ENCODE measurements around the gene PIK3CA.

Gene PIK3CA

GRCh38 chr3:179158336-179159039, 10.3 kb downstream of the PIK3CA start:
- no peak for DNase-seq (ENCODE audit: low spot score)

- no peak for DNase-seq (ENCODE audit: low spot score)
Observed at GRCh38 chr3:179163503-179163902, 15.3 kb downstream of the PIK3CA start.

- no peak for DNase-seq (ENCODE audit: low spot score)
Observed at GRCh38 chr3:179164857-179165256, 16.7 kb downstream of the PIK3CA start.

- DNase-seq (ENCODE audit: low spot score) = no peak
Observed at GRCh38 chr3:179166561-179167201, 18.5 kb downstream of the PIK3CA start.

- DNase-seq (ENCODE audit: low spot score) = no peak
Observed at GRCh38 chr3:179168918-179169317, 20.8 kb downstream of the PIK3CA start.

- DNase-seq (ENCODE audit: low spot score) = no peak
Observed at GRCh38 chr3:179172546-179172945, 24.4 kb downstream of the PIK3CA start.

- no peak for DNase-seq (ENCODE audit: low spot score)
Observed at GRCh38 chr3:179174316-179174715, 26.2 kb downstream of the PIK3CA start.

- DNase-seq (ENCODE audit: low spot score) = no peak
Observed at GRCh38 chr3:179174898-179175297, 26.7 kb downstream of the PIK3CA start.

- DNase-seq (ENCODE audit: low spot score) = peak; percentile 29
Observed at GRCh38 chr3:179175358-179175757, 27.2 kb downstream of the PIK3CA start.

- no peak for DNase-seq (ENCODE audit: low spot score)
Observed at GRCh38 chr3:179177611-179178010, 29.5 kb downstream of the PIK3CA start.

GRCh38 chr3:179179256-179179655, 31.1 kb downstream of the PIK3CA start:
- no peak for DNase-seq (ENCODE audit: low spot score)

- no peak for DNase-seq (ENCODE audit: low spot score)
Observed at GRCh38 chr3:179179979-179180759, 32.0 kb downstream of the PIK3CA start.

- peak; percentile 42 for DNase-seq (ENCODE audit: low spot score)
Observed at GRCh38 chr3:179181021-179181472, 32.9 kb downstream of the PIK3CA start.

GRCh38 chr3:179181993-179182551, 33.9 kb downstream of the PIK3CA start:
- peak; percentile 8 for DNase-seq (ENCODE audit: low spot score)

- DNase-seq (ENCODE audit: low spot score) = no peak
Observed at GRCh38 chr3:179182902-179183301, 34.7 kb downstream of the PIK3CA start.

- no peak for DNase-seq (ENCODE audit: low spot score)
Observed at GRCh38 chr3:179184826-179185225, 36.7 kb downstream of the PIK3CA start.

GRCh38 chr3:179186426-179186825, 38.3 kb downstream of the PIK3CA start:
- DNase-seq (ENCODE audit: low spot score) = no peak

GRCh38 chr3:179189759-179190158, 41.6 kb downstream of the PIK3CA start:
- DNase-seq (ENCODE audit: low spot score) = peak; percentile 15

- DNase-seq (ENCODE audit: low spot score) = no peak
Observed at GRCh38 chr3:179190581-179190980, 42.4 kb downstream of the PIK3CA start.

- DNase-seq (ENCODE audit: low spot score) = no peak
Observed at GRCh38 chr3:179192542-179192941, 44.4 kb downstream of the PIK3CA start.

- no peak for DNase-seq (ENCODE audit: low spot score)
Observed at GRCh38 chr3:179194931-179195330, 46.8 kb downstream of the PIK3CA start.

GRCh38 chr3:179196098-179196497, 47.9 kb downstream of the PIK3CA start:
- DNase-seq (ENCODE audit: low spot score) = peak; percentile 53

GRCh38 chr3:179196700-179197099, 48.5 kb downstream of the PIK3CA start:
- no peak for DNase-seq (ENCODE audit: low spot score)
